ENCODE data around the gene AK2.

Gene AK2

GRCh38 chr1:33013791-33014190 lies 22.9 kb downstream of the AK2 start:
- no peak for DNase-seq (ENCODE audit: low read depth in 2 of 2)
- no peak for TF ChIP-seq CTCF (IDR thresholded peaks at IDR 0.05; ENCODE audit: low read depth, low read length)
- H3K4me3 ChIP-seq (replicated peaks in 1 of 2; ENCODE audit: low read depth in 2 of 2, low read length in 2 of 2) = no peak overlapping the region

DNA sequence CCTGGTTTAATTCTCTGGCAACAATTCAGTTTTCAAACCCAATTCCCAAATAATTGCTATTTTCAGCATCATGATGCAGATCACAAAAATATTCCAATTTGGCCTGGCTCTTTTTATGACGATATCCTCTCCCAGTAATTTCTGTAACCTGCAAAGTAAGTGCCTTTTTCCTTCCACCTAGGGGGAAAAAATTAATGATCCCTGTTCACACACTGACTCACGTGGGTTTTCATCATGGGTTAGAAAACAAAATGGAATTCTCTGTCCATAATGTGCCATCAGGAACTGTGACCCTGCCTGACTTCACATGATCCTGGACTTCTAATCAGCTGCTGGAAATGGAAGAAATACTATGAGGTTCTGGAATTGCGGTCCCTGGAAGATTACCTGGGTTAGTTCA lies 24.5 kb downstream of the AK2 start:
- DNase-seq (ENCODE audit: low read depth in 2 of 2) = no peak
- H3K4me3 ChIP-seq (replicated peaks in 1 of 2; ENCODE audit: low read depth in 2 of 2, low read length in 2 of 2) = no peak overlapping the region
- TF ChIP-seq CTCF (IDR thresholded peaks at IDR 0.05; ENCODE audit: low read depth, low read length) = no peak

GRCh38 chr1:33010932-33011731 lies 25.6 kb downstream of the AK2 start:
- TF ChIP-seq CTCF (IDR thresholded peaks at IDR 0.05; ENCODE audit: low read depth, low read length) = no peak

DNA sequence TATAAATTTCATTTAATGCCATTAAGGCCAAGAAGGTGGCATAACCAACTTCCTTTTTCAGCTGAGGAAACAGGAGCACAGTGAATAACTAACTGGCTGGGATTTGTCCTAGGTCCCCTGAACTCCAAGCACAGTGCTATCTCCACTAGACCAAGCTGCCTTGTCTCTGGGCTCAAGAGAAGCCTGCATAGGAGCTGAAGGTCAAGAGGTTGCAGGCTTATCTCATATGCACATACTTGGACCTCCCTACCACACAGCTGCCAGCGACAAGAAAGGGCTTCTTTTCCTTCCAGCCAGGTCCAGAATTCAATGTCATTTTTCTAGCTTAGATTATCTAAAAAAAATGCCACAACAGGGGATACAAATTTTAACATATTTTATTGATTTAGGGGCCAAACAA lies 27.1 kb downstream of the AK2 start:
- no peak for TF ChIP-seq CTCF (IDR thresholded peaks at IDR 0.05; ENCODE audit: low read depth, low read length)
- DNase-seq (ENCODE audit: low read depth in 2 of 2) = no peak
- no peak overlapping the region for H3K4me3 ChIP-seq (replicated peaks in 1 of 2; ENCODE audit: low read depth in 2 of 2, low read length in 2 of 2)

More at GRCh38 chr1:33010932-33011731, 25.6 kb downstream of the AK2 start:
- H3K4me3 ChIP-seq (replicated peaks in 1 of 2; ENCODE audit: low read depth in 2 of 2, low read length in 2 of 2) = no peak overlapping the region
- peak in 1 of 2 donors; percentile 82 for DNase-seq (ENCODE audit: low read depth in 2 of 2)

- H3K4me3 ChIP-seq (replicated peaks in 1 of 2; ENCODE audit: low read depth in 2 of 2, low read length in 2 of 2) = no peak overlapping the region
- DNase-seq (ENCODE audit: low read depth in 2 of 2) = peak in 1 of 2 donors; percentile 62
- TF ChIP-seq CTCF (IDR thresholded peaks at IDR 0.05; ENCODE audit: low read depth, low read length) = no peak
Measured at GRCh38 chr1:33008051-33008914, 28.4 kb downstream of the AK2 start.

- peak; percentile 77 for TF ChIP-seq CTCF (IDR thresholded peaks at IDR 0.05; ENCODE audit: low read depth, low read length)
- H3K4me3 ChIP-seq (replicated peaks in 1 of 2; ENCODE audit: low read depth in 2 of 2, low read length in 2 of 2) = no peak overlapping the region
- DNase-seq (ENCODE audit: low read depth in 2 of 2) = peak; percentile 91 to 95
Measured at GRCh38 chr1:33007190-33008050, 29.3 kb downstream of the AK2 start.
